GM19035 (cell line): ENCODE data around the gene GPC1.

Experiments used
- ATAC-seq: cut with Tn5 transposase; IDR thresholded peaks from one replicate; pipeline ENCODE4 v1.9.1; 2021; ENCODE audit not compliant: unreplicated experiment

GPC1 gene

GRCh38 chr2:240397542-240397916, 37.9 kb upstream of the GPC1 start:
- no peak for ATAC-seq

DNA sequence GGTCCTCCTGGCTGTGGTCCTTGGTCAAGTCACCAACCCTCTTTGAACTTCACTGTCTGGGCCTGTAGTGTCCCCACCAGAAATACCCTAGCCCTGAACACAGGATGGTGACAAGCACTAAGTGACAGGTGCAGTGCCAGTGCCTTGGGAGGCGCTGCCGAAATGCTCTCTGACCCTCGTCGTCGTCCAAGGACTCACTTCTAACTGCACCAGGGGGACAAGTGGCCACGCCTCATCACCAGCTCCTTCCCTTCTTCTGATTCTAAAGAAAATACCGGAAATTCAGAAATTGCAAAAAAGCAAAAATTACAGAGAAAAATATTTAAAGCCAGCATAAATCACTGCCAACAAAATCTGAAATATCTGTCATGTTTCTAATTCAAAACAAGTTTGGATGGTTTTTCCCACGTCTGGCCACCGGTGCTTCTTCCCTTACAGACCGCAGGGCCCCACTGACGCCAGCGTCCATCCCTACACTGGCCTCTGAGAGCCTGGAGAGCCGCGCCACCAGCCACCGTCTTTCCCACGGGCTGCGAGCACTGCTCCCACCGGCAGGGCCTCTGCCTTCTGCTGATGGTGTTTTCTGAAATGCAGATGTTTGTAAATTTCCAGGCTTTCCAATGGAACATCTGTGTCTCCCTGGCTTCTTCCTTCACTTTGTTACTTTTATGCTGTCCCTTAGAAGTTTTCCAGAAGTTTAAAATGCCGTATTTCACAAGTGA, 37.4 kb upstream of the GPC1 start:
- ATAC-seq: no peak

GRCh38 chr2:240398661-240399267, 36.7 kb upstream of the GPC1 start:
- ATAC-seq: no peak

- ATAC-seq: no peak
Measured at GRCh38 chr2:240399419-240400324, 35.8 kb upstream of the GPC1 start.

DNA sequence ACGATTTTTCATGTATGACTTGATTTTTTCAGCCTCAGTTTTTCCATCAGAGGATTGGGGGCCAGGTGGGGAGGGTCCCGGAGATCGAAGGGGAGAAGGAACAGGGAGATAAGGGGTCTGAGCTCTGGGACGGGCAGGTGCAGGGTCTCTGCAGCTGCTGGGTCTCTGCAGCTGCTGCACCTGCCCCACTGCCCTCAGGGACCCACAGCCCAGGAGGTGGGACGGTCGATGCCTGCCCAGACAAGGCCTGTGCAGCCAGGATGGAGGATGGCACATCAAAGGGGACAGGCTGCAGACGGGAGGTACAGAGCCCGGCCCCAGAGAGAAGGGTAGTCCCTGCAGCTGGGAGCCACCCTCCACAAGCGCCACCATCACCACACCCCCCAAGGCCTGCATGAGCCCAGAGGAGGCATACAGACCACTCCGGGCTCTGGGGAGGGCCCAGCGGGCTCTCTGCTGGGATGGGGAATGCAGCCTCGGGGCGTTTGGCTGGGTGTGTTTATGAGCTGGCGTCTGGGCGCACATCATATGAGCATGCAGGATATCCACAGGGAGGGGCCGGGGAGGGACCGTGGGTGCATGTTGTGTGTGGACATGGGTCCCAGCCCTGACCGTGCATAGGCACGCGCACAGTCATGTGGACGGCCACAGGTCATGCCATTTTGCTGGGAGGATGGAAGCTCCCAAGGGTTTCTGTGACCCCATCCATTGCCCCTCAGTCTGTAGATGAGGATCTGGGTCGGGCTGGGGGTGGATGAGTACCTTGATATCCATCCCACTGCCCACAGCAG, 34.9 kb upstream of the GPC1 start:
- no peak for ATAC-seq

DNA sequence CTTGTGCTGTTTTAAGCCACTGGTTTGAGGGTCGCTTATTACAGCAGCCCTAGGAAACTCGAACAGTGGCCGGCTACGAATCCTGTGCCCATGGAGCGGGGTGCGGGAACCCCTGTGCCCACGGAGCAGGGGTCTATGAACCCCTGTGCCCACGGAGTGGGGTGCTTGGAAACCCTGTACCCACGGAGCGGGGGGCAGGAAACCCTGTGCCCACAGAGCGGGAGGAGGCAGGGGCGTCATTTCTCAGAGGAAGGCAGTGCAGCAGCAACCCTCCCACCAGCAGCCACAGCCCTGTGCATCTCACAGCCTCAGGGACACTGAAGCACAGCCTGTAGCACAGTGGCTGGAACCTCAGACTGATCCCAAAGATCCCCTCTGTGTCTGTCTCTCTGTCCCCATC, 34.2 kb upstream of the GPC1 start:
- no peak for ATAC-seq

- ATAC-seq: no peak
Measured at GRCh38 chr2:240401781-240402551, 33.5 kb upstream of the GPC1 start.

DNA sequence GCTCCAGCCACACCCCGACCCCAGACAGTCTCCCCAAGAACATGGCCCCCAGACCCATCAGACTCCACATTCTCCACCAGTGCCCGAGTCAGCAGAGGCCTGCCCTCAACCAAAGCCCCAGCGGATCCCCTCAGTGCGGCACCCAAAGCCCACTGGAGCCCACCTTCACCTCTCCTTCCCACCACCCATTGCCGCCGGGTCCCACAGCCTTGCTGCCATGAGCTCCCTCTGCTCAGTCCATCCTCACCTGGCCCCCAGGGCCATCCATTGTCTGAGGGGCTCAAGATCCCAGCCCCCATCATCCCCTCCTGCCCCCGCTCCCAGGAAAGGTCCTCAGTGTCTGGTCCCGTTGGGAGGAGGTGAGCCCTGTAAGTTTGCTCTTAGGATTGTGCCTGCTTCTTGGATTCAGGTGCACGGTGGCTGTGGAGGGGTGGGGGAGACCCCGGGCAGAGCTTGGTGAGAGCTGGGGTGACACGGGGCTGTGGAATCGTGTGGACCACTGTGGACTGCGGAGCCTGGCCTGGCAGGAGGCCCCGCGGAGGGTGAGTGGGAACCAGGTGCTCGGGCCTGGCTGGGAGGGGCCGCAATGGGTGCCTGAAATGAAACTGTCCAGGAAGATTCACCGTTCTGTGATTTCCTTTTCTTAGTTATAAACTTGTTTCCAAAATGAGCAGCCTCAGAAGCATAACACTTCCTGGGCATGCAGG, 32.7 kb upstream of the GPC1 start:
- no peak for ATAC-seq

DNA sequence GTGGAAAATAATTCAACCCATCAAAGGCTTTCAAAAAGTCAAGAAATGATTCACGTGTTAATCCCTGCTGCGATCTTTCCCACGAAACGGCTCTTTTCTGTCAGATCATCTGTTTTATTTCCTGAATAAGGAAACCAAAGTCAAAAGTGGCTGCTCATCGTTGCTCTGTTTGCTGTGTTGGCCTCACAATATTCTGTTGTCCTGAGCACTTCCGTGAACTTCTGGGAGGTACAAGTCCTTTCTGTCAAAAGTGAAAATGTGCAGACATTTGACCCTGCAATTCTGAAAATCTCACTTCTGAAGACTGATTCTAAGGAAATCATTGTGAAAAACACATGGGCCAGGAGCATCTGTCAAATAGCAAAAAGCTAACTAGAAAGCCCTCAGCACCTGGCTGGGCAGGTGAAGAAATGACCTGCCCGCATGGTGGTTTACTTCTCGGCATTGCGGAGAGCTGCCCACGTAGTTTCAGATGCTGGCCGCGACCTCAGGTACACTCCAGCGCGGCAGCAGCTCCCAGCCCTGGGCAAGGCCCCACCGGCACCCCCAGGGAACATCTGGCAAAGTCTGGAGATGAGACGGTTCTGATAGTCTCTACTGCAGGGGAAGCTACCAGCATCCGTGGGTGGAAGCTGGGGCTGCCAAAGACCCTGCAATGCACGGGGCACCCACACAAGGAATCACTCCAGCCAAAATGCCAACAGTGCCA, 31.9 kb upstream of the GPC1 start:
- ATAC-seq: no peak

GRCh38 chr2:240404174-240404852, 31.1 kb upstream of the GPC1 start:
- no peak for ATAC-seq

GRCh38 chr2:240405133-240405532, 30.3 kb upstream of the GPC1 start:
- no peak for ATAC-seq

DNA sequence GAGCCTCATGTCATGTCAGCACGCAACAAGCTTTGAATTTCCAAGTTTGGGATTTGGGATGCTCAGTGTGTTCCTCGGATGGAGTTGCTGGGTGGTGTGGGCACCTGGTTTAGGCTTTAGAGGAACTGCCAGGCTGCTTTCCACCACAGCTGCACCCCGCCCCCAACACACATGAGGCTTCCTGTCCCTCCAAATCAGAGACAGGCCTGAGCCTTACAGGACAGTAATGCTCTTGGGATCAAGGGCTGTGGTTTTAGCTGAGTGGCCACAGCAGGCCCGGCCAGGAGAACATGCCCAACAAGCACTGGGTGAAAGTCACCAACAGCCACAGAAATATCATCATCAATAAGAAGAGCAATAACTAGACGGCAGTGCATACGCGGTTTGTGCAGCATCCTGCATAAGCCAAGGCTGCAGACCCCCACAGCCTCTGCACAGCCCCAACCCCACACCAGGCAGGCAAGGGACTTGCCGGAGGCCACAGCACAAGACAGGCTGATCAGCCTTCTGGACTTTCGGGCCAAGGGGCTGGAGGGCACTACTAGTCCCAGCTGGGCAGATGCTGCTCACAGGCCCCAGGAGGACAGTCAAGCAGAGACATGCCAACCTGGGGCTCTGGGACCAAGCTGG, 29.7 kb upstream of the GPC1 start:
- ATAC-seq: no peak

DNA sequence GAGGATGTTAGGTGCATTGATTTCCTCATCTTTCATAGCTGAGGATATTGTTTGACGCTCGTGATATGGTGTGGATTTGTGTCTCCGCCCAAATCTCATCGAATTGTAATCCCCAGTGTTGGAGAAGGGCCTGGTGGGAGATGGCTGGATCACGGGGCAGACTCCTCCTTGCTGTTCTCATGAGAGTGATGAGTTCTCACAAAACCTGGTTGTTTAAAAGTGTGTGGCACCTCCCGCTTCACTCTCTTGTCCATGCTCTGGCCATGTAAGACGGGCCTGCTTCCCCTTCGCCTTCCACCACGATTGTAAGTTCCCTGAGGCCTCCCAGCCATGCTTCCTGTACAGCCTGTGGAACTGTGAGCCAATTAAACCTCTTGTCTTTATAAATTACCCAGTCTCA, 28.4 kb upstream of the GPC1 start:
- no peak for ATAC-seq

DNA sequence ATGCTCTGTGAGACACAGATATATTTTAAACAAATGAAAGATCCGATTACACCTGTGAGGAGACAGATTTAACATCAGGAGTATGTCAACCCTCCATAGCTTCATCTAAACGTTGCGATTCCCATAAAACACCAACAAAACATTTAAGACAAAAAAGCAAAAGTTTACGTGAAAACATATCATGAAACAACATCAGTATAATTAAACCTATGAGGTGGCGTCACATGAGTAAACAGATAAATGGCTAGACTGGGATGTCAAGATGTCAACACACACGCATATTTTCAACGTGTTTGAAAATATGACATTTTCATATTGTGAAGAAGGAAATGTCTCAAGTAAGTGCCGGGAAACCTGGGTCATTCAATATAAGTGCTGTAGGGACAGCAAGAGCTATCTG, 25.5 kb upstream of the GPC1 start:
- ATAC-seq: no peak

- ATAC-seq: no peak
Measured at GRCh38 chr2:240410808-240411207, 24.7 kb upstream of the GPC1 start.

DNA sequence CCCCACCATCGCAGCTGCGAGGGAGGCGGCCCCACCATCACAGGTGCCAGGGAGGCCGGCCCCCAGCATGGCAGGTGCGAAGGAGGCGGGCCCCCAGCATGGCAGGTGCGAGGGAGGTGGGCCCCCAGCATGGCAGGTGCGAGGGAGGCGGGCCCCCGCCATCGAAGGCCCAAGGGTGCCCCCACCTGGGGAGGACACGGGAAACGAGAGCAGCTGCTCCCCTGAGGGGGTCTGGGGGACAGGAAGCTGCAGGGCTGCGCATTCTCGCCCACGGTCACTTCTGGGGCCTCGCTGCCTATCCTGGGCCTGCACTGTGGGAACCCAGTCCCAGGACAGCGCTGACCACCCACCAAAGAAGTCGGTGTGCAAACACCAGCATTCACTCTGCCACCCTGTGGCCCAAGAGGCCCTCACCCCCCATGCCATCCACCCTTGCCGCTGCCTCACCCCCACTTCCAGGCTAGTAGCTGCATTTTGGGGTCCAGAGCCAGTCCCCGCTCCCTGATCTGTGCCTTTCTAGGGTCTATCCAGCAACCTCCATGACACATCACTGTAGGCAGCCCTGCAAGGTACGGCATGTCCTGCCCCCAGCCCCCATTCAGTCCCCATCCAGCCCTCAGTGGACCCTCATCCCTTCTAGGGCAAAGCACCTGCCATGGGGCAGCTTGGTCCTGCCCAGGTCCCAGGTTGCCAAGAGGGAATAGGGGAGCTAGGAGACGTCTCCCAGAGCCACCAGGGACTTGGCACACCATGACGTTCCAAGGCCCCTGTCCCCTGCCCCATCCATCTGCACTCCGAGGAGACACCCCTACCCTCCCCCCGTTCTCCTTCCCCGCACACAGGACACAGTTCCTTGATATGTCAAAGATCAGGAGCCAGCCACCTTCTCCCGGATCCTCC, 24.0 kb upstream of the GPC1 start:
- ATAC-seq: no peak

GRCh38 chr2:240412211-240412861, 23.1 kb upstream of the GPC1 start:
- no peak for ATAC-seq
